Measurements from ENCODE around the gene ZFP64.
"Not testable (repeated sequence)": the region's sequence is repeated elsewhere in the genome, so short reads cannot be mapped to it uniquely, and the experiment has no call there.

Gene ZFP64

GRCh38 chr20:52191132-52191915 lies at the start of gene ZFP64:
TSS of gene ZFP64 (minus strand) at chr20:52191779. CDS start at chr20:52191636, 143 bp downstream.
- peak; percentile 43 for DNase-seq (ENCODE audit: low read depth, low spot score)

DNA sequence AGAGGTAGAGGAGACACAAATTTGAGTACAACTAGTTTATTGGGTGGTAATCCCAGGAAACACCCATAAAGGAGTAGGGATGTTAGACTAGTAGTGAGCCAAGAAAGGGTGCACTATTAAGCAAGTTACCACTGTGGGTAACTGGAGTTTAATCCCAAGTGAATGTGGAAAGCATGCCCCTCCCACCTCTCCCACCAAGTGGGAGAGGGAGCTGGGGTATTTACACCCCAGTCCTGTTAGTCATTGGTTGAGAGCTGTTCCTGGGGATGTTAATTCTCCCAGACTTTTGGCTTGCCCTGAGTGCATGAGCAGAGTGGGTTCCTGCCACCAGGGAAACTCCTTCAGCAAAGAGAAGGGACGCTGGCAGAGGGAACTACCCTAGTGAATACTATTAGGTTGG lies 49.2 kb upstream of the ZFP64 start:
- DNase-seq (ENCODE audit: low read depth, low spot score) = no peak

- no peak for DNase-seq (ENCODE audit: low read depth, low spot score)
These were observed 47.5 kb upstream of the ZFP64 start for GRCh38 chr20:52239102-52239501.

- DNase-seq (ENCODE audit: low read depth, low spot score) = no peak
These were observed 44.7 kb upstream of the ZFP64 start for GRCh38 chr20:52236292-52236691.

GRCh38 chr20:52235129-52235528 lies 43.5 kb upstream of the ZFP64 start:
- DNase-seq (ENCODE audit: low read depth, low spot score) = no peak

DNA sequence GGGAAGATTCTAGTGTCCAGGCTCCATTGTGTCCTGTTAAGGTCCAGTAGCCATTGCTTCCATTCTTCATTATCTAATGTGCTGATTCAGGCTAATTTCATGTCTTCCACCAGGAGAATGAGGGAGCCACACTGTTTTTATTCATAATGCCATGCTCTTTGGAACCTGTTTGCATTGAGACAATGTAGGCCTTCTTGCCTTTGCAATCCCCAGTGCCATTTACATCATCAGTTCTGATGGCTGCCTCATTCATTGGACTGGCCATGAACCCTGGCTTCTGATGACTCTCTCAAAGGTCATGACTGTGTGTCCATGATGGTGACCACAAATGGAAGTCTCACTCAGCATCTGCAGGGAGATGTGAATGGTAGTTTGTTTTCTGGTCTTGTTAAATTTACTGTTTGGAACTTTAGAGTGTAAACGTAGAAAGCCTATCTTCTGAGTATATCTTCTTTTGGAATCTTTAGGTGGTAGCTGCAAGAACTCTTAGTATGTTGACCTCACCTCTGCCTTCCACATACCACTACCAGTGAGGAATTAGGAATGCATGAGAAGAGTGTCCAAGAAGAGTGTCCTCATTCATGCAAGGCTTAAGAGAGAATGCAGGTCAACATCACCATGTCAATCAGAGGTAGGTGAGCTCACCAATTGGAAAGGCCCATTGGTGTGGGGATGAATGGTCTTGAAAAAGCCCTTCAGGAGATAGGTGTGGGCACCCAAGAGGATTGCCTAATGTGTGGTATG lies 42.9 kb upstream of the ZFP64 start:
- DNase-seq (ENCODE audit: low read depth, low spot score) = no peak

DNA sequence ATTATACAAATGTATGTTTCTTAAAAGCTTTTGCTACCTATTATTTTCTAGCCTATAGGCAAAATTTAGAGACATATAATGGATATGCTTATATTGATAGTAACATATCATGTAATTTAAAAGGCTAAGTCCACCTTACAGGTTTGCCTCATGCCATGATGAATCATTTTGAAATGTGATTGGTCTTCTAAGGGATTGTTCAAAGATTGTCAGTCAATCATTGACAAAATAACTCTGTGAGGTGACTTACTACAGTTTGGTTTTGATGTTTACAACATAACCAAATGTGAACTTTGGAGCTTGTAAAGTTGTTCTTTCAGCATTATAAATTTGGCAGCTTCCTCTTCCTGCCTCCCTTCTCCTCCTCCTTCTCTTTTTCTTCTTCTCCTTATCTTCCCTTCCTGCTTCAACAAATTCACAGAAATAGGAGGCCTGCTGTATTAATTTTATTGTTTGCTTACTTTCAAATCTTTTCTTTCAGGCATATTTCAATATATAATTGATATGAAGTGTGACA lies 39.7 kb upstream of the ZFP64 start:
- no peak for DNase-seq (ENCODE audit: low read depth, low spot score)

DNA sequence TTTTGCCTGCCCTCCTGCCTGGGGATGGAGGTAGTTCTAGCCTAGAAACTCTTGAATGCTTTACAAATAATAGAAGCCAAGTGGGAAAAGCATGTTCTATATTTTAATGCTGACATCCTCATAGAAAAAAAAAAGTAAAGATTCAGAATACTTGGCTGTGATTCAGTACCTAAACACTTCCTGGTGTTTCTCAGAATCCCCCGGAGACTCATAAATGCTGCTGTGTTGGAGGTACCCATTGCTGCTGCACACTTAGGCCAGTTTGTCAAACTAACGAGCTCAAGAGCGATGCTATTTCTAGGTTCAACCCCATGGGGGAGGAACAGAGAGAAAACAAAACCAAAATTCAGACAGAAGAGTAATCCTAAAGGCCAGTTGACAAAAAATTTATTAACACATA lies 38.8 kb upstream of the ZFP64 start:
- DNase-seq (ENCODE audit: low read depth, low spot score) = no peak

GRCh38 chr20:52229346-52229745 lies 37.8 kb upstream of the ZFP64 start:
- not testable (repeated sequence) for DNase-seq (ENCODE audit: low read depth, low spot score)

- DNase-seq (ENCODE audit: low read depth, low spot score) = no peak
These were observed 34.8 kb upstream of the ZFP64 start for GRCh38 chr20:52226370-52226769.

GRCh38 chr20:52224920-52225319 lies 33.3 kb upstream of the ZFP64 start:
- DNase-seq (ENCODE audit: low read depth, low spot score) = no peak

DNA sequence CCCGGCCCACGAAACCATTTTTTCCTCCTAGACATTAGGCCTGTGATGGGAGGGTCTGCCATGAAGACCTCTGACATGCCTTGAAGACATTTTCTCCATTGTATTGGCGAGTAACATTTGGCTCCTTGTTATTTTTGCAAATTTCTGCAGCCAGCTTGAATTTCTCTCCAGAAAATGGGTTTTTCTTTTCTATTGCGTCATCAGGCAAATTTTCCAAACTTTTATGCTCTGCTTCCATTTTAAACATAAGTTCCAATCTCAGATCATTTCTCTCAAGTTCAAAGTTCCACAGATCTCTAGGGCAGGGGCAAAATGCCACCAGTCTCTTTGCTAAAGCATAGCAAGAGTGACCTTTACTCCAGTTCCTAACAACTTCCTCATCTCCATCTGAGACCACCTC lies 29.8 kb upstream of the ZFP64 start:
- DNase-seq (ENCODE audit: low read depth, low spot score) = not testable (repeated sequence)

GRCh38 chr20:52220891-52221290 lies 29.3 kb upstream of the ZFP64 start:
- not testable (repeated sequence) for DNase-seq (ENCODE audit: low read depth, low spot score)

GRCh38 chr20:52219441-52219840 lies 27.9 kb upstream of the ZFP64 start:
- no peak for DNase-seq (ENCODE audit: low read depth, low spot score)

- no peak for DNase-seq (ENCODE audit: low read depth, low spot score)
These were observed 26.3 kb upstream of the ZFP64 start for GRCh38 chr20:52217689-52218395.

- DNase-seq (ENCODE audit: low read depth, low spot score) = no peak
These were observed 22.4 kb upstream of the ZFP64 start for GRCh38 chr20:52213995-52214394.

GRCh38 chr20:52212943-52213342 lies 21.4 kb upstream of the ZFP64 start:
- no peak for DNase-seq (ENCODE audit: low read depth, low spot score)

DNA sequence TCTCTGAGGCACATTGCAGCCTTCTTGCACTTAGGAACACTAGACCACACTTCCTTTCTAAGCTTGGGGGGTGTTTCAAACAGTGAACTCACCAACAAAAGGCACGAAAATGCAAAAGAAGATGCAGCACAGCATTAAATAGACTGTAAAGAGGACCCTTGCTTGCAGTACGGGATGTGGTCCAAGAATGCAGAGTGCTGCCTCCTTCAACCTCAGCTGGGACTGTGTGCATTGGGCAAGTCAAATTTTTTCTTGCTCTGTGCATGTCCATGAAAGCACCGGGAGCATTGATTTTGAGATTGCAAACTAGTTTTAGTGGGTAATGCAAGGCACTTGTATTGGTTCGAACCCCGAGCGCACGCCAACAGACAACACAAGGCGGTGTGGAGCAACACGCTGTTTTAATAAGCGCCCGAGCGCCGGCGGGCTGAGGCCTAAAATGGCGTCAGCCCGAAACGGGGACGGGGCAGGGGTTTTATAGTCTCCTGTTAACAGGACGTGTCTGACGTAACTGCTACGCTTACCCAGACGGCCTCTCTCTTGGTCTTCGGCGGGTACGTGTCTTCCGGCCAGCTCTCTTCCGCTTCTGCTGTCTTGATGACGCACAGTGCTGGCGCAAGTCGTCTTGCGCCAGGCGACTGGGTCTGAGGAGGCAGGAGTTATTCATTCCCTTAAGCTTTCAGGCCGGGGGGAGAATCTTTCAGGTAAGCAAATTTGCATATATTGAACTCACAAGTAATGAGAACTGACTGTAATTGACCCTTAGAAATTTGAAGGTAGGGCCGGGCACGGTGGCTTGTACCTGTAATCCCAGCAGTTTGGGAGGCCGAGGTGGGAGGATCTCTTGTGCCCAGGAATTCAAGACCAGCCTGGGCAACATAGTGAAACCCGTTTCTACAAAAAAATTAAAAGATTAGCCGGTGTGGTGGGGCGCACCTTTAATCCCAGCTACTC lies 18.7 kb upstream of the ZFP64 start:
- no peak for DNase-seq (ENCODE audit: low read depth, low spot score)

GRCh38 chr20:52209154-52209571 lies 17.6 kb upstream of the ZFP64 start:
- no peak for DNase-seq (ENCODE audit: low read depth, low spot score)

- no peak for DNase-seq (ENCODE audit: low read depth, low spot score)
These were observed 15.6 kb upstream of the ZFP64 start for GRCh38 chr20:52207020-52207810.
